ENCODE results near the gene MRTFA.
"Not testable (repeated sequence)": the region's sequence is repeated elsewhere in the genome, so short reads cannot be mapped to it uniquely, and the experiment has no call there.

The MRTFA gene

DNA sequence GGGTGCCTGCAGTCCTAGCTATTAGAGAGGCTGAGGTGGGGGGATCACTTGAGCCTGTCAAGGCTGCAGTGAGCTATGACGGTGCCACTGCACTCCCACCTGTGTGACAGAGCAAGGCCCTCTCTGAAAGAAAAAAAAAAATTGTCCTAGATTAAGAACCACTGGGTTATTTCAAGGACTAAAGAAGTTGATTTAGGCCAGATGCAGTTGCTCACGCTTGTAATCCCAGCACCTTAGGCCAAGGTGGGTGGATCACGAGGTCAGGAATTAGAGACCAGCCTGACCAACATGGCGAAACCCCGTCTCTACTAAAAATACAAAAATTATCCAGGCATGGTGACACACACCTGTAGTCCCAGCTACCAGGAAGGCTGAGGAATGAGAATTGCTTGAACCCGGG lies 129.0 kb downstream of the MRTFA start:
- in situ Hi-C loops (cut with HindIII; ENCODE audit: low sequenced_read_pairs) = no loop called here
- TF ChIP-seq, protein P1, sequence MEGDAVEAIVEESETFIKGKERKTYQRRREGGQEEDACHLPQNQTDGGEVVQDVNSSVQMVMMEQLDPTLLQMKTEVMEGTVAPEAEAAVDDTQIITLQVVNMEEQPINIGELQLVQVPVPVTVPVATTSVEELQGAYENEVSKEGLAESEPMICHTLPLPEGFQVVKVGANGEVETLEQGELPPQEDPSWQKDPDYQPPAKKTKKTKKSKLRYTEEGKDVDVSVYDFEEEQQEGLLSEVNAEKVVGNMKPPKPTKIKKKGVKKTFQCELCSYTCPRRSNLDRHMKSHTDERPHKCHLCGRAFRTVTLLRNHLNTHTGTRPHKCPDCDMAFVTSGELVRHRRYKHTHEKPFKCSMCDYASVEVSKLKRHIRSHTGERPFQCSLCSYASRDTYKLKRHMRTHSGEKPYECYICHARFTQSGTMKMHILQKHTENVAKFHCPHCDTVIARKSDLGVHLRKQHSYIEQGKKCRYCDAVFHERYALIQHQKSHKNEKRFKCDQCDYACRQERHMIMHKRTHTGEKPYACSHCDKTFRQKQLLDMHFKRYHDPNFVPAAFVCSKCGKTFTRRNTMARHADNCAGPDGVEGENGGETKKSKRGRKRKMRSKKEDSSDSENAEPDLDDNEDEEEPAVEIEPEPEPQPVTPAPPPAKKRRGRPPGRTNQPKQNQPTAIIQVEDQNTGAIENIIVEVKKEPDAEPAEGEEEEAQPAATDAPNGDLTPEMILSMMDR (IDR thresholded peaks at IDR 0.05; ENCODE audit: low read depth, low read length) = no peak
- no peak overlapping the region for H3K4me3 ChIP-seq (ENCODE audit: low read depth, low read length)
- DNase-seq (ENCODE audit: low read depth, low spot score) = no peak

DNA sequence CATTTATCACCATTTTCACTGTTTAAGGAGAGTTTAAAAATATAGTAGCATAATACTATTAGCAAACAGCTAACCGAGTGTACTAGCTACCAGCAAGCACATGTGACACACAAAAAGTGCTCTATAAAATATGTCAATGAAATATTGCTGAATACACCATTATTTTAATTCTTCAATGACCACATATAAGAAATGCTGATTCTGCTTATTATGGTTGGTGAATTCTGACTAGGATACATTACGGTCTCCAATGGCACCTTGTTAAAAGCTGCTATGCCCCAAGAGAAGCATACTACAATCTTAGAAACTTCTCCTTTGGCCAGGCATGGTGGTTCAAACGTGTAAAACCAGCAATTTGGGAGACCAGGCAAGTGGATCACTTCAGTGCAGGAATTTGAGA lies 129.8 kb downstream of the MRTFA start:
- in situ Hi-C loops (cut with HindIII; ENCODE audit: low sequenced_read_pairs) = no loop called here
- DNase-seq (ENCODE audit: low read depth, low spot score) = no peak
- TF ChIP-seq, protein P1 (IDR thresholded peaks at IDR 0.05; ENCODE audit: low read depth, low read length) = no peak
- no peak overlapping the region for H3K4me3 ChIP-seq (ENCODE audit: low read depth, low read length)

DNA sequence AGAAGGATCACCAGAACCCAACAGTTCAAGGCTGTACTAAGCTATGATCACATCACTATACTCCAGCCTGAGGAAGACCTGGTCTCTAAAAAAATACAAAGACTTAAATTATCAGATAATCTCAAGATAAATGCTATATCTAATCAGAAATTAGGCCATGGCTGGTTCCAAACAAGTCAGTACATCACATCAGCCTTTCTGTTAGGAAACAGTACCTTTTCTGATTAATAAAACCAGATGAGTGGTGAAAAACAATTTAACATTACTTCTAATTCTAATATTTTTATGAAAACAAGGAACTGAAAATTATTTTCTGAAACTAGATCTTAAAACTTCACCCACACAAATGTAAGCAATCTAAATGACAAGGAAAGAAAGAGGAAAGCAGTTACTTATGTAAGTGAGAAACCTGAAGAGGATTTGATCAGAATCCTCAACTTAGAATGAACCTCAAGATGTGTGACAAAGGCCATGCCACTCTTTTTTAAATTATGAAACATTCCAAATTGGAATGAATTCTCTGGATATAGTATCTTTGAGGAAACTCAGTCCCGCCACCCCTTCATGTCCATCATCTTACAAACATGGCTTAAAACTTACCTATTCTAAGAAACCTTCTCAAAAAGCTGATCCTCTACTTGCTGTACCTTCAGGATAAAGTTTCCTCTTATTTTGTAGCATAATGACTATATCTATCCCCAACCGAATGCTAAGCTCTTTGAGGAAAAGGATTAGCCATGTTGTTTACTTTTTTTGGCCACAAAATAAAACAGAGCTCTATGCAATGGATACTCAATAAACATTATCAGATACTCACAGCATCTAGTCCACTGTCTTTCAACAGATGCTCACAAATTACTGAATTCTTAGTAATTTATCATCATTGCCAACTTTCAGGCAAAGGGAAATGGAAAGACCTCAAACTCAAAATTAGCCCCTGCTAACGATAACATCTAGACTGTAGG lies 132.0 kb downstream of the MRTFA start:
- no peak for DNase-seq (ENCODE audit: low read depth, low spot score)
- TF ChIP-seq, protein P1 (IDR thresholded peaks at IDR 0.05; ENCODE audit: low read depth, low read length) = no peak
- in situ Hi-C loops (cut with HindIII; ENCODE audit: low sequenced_read_pairs) = no loop called here
- no peak overlapping the region for H3K4me3 ChIP-seq (ENCODE audit: low read depth, low read length)

DNA sequence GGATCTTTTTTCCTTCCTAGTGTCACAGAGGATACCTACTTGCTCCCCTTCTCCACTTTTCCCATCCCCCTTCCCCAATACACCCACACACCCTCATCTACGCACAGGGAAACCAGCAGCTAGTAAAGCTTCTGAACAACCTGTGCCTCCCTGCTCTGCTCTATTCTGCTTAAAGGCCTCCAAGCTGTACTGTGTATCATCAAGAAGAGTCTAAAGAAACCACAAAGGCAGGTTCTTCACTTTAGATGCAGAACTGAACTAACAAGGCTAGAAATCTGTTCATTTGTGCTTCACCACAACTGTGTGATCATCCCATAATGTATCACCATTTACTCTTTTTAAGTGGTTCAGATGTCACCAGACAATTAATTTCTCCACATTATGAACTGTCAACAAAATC lies 133.6 kb downstream of the MRTFA start:
- no peak for DNase-seq (ENCODE audit: low read depth, low spot score)
- TF ChIP-seq, protein P1 (IDR thresholded peaks at IDR 0.05; ENCODE audit: low read depth, low read length) = no peak
- in situ Hi-C loops (cut with HindIII; ENCODE audit: low sequenced_read_pairs) = no loop called here
- no peak overlapping the region for H3K4me3 ChIP-seq (ENCODE audit: low read depth, low read length)

DNA sequence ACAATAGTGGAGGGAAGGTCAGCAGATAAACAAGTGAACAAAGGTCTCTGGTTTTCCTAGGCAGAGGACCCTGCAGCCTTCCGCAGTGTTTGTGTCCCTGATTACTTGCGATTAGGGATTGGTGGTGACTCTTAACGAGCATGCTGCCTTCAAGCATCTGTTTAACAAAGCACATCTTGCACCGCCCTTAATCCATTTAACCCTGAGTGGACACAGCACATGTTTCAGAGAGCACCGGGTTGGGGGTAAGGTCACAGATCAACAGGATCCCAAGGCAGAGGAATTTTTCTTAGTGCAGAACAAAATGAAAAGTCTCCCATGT lies 136.1 kb downstream of the MRTFA start:
- H3K4me3 ChIP-seq (ENCODE audit: low read depth, low read length); DNase-seq (ENCODE audit: low read depth, low spot score); in situ Hi-C loops (cut with HindIII; ENCODE audit: low sequenced_read_pairs): not testable (repeated sequence)

DNA sequence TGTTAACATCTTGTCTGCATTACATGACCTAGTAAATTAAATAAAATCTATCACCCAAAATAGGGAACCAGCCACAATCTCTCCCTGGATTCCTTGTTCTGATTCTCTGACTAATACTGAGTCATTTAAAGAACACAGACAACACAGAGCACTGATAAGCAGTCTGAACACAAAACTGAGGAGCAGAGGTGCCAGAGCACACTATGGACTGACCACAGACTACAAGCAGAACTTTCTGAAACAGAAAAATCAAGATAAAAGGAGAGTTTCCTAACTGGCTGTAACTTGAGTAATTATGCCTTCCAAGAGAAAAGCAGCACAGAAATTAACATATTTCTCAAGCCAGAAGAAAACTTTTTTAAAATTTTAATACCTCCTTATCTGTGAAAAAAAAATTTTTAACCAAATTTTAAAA lies 137.3 kb downstream of the MRTFA start:
- in situ Hi-C loops (cut with HindIII; ENCODE audit: low sequenced_read_pairs) = no loop called here
- TF ChIP-seq, protein P1 (IDR thresholded peaks at IDR 0.05; ENCODE audit: low read depth, low read length) = no peak
- peak; percentile 98 for DNase-seq (ENCODE audit: low read depth, low spot score)
- no peak overlapping the region for H3K4me3 ChIP-seq (ENCODE audit: low read depth, low read length)

DNA sequence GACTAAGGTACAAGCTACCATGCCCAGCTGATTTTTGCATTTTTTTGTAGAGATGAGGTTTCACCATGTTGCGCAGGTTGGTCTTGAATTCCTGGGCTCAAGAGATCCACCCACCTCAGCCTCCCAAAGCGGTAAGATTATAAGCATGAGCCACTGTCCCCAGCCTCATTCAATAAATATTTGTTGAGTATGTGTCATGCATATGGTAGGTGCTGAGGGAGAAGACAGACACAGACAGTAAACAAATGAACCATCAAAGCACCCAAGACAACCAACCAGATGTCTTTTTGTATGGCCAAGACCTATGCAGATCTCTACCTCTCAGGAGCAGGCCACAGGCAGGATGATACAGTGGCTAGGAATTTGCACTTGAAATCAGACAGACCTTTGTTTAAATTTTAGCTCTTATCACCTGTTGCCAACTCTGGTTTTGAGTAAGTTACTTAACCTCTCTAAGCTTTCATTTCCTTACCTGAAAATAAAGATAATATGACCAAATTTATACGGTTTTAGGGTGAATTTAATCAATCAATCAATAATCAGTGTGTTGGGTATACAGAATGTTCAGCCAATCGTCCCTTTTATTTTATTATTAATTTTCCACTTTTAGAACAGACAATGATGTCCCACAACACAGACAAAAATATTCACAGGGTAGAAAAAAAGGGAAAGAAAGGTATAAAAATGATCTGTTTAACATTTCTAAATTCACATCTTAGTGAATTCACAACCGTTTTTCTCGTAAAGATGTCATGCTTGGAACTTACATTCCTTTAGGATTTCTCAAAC lies 137.9 kb downstream of the MRTFA start:
- TF ChIP-seq, protein P1 (IDR thresholded peaks at IDR 0.05; ENCODE audit: low read depth, low read length) = no peak
- H3K4me3 ChIP-seq (ENCODE audit: low read depth, low read length) = no peak overlapping the region
- peak; percentile 92 for DNase-seq (ENCODE audit: low read depth, low spot score)
- in situ Hi-C loops (cut with HindIII; ENCODE audit: low sequenced_read_pairs) = no loop called here

All from astrocyte of the spinal cord (primary cell).